22Rv1 (cell line): ENCODE results near the gene GUCY1B1.

ENCODE experiments used
- CTCF ChIP-seq: fragments of 450-650 bp; IDR thresholded peaks from 2 replicates; pipeline ENCODE4 v1.5.1; 2017; ENCODE audit warnings: mild to moderate bottlenecking
- ZFX ChIP-seq: fragments of 450-650 bp; IDR thresholded peaks from 2 replicates; pipeline ENCODE4 v1.6.1; 2017; ENCODE audit warnings: antibody characterized with exemption, borderline replicate concordance

DNA sequence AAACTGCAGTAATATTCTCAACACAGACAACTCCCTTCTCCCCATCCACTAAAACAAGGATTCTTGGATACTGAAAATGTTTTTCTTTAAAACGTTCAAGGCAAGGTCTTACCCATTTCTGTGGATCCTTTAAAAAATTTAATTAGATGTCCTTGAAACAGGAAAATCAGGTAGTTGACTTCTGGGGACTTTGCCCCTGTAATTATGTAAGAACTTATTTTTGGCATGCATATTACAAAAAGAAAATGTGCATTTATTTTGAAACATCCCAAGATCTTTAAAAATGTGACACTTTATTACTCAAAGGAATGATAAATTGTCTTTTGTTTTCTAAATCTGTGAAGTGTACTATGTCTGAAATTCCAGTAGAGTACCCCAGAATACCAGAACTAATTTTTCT, 25.8 kb downstream of the GUCY1B1 start:
- TF ChIP-seq CTCF: no peak
- TF ChIP-seq ZFX: no peak
